Measurements from ENCODE around the gene ZFPL1. TPM values are rescaled to one million over a fixed set of nuclear protein-coding genes. Genes with fewer than 3 reads are reported as not detected.

ZFPL1 gene
- total and polyA plus RNA-seq, 10 of the 15 experiments (the other 5 are each of a cell fraction or from before 2014, with no cell fraction given), result 2.2 to 37.8 (median 27.0) TPM

DNA sequence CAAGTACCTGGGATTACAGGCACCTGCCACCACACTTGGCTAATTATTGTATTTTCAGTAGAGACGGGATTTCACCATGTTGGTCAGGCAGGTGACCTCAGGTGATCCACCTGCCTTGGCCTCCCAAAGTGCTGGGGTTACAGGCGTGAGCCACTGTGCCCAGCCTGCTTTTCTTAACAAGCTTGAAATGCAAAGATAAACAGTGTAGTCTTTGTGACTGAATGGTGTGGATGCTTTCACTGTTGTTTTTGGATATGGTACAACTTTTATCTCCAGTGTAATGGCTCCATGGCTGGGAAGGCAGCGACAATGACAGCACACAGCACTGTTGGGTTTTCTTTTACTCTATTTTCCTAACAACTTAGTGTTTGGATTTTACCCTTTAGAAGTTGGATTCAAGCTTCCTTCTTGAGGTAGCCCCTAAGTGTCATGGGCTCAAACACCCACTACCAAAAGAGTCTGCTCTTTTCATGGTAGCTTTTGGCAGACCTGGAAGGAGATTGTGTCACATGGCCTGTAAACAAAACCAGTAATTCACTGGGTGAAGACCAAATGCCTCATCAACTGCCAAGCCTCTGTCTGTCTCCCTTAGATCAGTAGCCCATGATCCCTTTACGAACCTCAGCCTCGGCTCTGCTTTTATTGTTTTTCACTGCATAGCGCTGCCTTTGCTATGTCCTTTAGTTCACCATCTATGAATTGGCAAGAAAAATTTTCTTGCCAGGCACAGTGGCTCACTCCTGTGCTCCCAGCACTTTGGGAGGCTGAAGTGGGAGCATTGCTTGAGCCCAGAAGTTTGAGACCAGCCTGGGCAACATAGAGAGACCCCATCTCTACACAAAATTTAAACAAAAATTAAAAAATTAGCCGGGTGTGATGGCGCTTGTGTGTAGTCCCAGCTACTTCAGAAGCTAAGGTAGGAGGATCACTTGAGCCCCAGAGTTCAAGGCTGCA, 18.4 kb downstream of the ZFPL1 start:
- ChIA-PET CTCF (interaction anchor here (0.5 to 1.9 kb wide), 6 partner anchors 10 to 315 kb away, joined by 3 to 6 read pairs (median 4); partner anchors contain the start of gene ZNHIT2), POLR2A (interaction anchor here (0.6 to 1.6 kb wide), 2 partner anchors 30 to 76 kb away, joined by 3 read pairs; no protein-coding TSS in a partner anchor), SMC1A (ENCODE audit: uncharacterized antibody, unreplicated experiment) (interaction anchor here (0.6 to 2.0 kb wide), 3 partner anchors 8 to 227 kb away, joined by 3 to 5 read pairs (median 3); partner anchors contain the start of gene ARL2), RAD21 (ENCODE audit: unreplicated experiment) (no interaction called here)
- no peak overlapping the region for H3K4me2 ChIP-seq (ENCODE audit: control insufficient read depth, insufficient read depth)
- no peak overlapping the region for H3K4me3 ChIP-seq
- H3K9ac ChIP-seq (ENCODE audit: control insufficient read depth, insufficient read depth, low read length), result no peak overlapping the region
- ATAC-seq, result no peak
- H4K20me1 ChIP-seq (ENCODE audit: control insufficient read depth, insufficient read depth), result no peaks in the 10 kb centered on the region
- 95% methylated on average over 8 of the region's 8 CpGs for WGBS (ENCODE audit: insufficient coverage, insufficient replicate concordance, low lambda C conversion rate, missing lambda C conversion rate)
- H3K9me3 ChIP-seq (replicated peaks; ENCODE audit: control insufficient read depth, insufficient read depth, low read length), result no peaks in the 10 kb centered on the region
- intact Hi-C loops (cut with micrococcal nuclease; ENCODE audit: unreplicated experiment), result no loop called here
- in situ Hi-C loops (cut with MboI), result no loop called here
- no peak overlapping the region for H3K27ac ChIP-seq (ENCODE audit: control insufficient read depth, insufficient read depth)
- no peak for DNase-seq (ENCODE audit: low read depth, low spot score)
- TF ChIP-seq CREB1 (IDR thresholded peaks at IDR 0.05; ENCODE audit: low read depth) (no peak), RELA (IDR thresholded peaks at IDR 0.05; ENCODE audit: borderline replicate concordance, partially characterized antibody) (no peak), POLR2AphosphoS2 (IDR thresholded peaks at IDR 0.05; ENCODE audit: low read depth, low read length) (no peak), RUNX3 (IDR thresholded peaks at IDR 0.05; ENCODE audit: low read length) (no peak), SREBF1 (IDR thresholded peaks at IDR 0.05; ENCODE audit: low read length) (no peak), TARDBP (IDR thresholded peaks at IDR 0.05; ENCODE audit: borderline replicate concordance) (no peak), FOXK2 (IDR thresholded peaks at IDR 0.05) (no peak), TBL1XR1 (IDR thresholded peaks at IDR 0.05; ENCODE audit: low read depth, low read length) (no peak), LARP7 (IDR thresholded peaks at IDR 0.05) (no peak), STAT1 (conservative IDR thresholded peaks at IDR 0.05) (no peak), NFXL1 (IDR thresholded peaks at IDR 0.05; ENCODE audit: borderline replicate concordance) (no peak)
- no peak overlapping the region for H2AFZ ChIP-seq (ENCODE audit: control insufficient read depth, low read depth, low read length)
- H3K27me3 ChIP-seq (replicated peaks in 1 of 2; ENCODE audit: control insufficient read depth in 2 of 2, insufficient read depth in 2 of 2, low read length in 1 of 2), result no peaks in the 10 kb centered on the region
- no TSS peak for BruUV-seq (replicated peaks)
- peaks cover 2% of the 10 kb centered on the region for H3K79me2 ChIP-seq (ENCODE audit: control insufficient read depth, insufficient read depth, low read length)
- no peak for FAIRE-seq
- peaks cover 2 to 11% of the 10 kb centered on the region in 2 experiments; a peak in 3 of 4 replicates for H3K36me3 ChIP-seq (ENCODE audit: control insufficient read depth in 2 of 2, insufficient read depth in 2 of 2, low read length in 1 of 2)
- H3K4me1 ChIP-seq (ENCODE audit: control insufficient read depth, insufficient read depth, low read length), result peaks cover 2% of the 10 kb centered on the region; the same call in 1 of the 2 replicates

Measured in GM12878 (cell line).